ENCODE results near the gene PCNT.

PCNT gene

DNA sequence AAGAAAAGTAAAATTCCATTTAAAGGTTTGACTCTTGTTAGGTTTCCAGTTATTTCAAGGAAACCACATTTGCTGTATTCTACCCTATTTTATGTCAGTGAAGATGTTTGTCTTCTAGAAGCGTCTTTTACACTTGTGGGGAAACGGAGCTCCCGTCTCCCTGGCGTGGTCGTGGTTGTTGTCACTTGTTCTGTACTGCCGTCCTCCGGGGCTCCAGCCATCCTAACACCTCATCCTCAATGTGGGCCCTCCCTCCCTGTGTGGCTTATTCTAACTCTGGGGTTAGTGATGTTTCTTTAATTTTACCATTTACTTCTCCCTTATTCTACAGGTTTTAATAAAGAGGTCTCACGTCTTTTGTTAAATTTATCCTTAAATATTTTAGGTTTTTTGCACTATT is 82.0 kb downstream of the PCNT start:
- H3K4me3 ChIP-seq (ENCODE audit: low read length), result no peak overlapping the region
- H3K9me3 ChIP-seq (ENCODE audit: insufficient read depth, low read depth, low read length), result no peaks in the 10 kb centered on the region
- H3K9ac ChIP-seq (ENCODE audit: low read depth, low read length), result no peak overlapping the region
- H3K4me1 ChIP-seq (ENCODE audit: insufficient read depth, low read length), result peaks cover 1% of the 10 kb centered on the region; the same call in 1 of the 2 replicates
- H3K27me3 ChIP-seq (ENCODE audit: insufficient read depth, low read length), result no peaks in the 10 kb centered on the region
- no peak overlapping the region for H3K27ac ChIP-seq (ENCODE audit: low read length)
- H3K36me3 ChIP-seq (ENCODE audit: insufficient read depth, low read depth, low read length), result peaks cover 37% of the 10 kb centered on the region

GRCh38 chr21:46409641-46410406 is 85.9 kb downstream of the PCNT start:
- Histone ChIP-seq H3K9me3 (ENCODE audit: insufficient read depth, low read depth, low read length) (no peaks in the 10 kb centered on the region), H3K9ac (ENCODE audit: low read depth, low read length) (peak overlapping the region; percentile 49; the same call in 1 of the 2 replicates), H3K4me1 (ENCODE audit: insufficient read depth, low read length) (peaks cover 3% of the 10 kb centered on the region; the same call in 1 of the 2 replicates), H3K4me3 (ENCODE audit: low read length) (no peak overlapping the region), H3K27me3 (ENCODE audit: insufficient read depth, low read length) (no peaks in the 10 kb centered on the region), H3K27ac (ENCODE audit: low read length) (no peak overlapping the region), H3K36me3 (ENCODE audit: insufficient read depth, low read depth, low read length) (peaks cover 32% of the 10 kb centered on the region)

DNA sequence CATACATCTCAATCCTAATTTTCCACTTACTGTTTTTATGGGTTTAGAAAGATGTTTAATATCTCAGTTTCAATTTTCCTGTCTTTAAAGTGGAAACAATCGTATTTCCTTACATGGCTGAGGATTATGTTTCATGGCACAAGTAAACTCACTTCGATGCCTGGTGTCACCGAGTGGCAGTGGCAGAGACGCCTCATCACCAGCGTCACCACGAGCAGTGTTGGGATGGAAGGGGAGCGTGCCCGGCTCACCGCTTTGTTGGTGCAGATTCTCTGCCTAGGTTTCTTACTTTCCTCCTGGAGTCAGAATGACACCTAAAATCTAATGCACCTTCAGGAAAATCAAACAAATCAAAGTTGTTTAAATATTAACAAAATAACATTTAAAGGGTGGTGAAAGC is 86.6 kb downstream of the PCNT start:
- Histone ChIP-seq H3K36me3 (ENCODE audit: insufficient read depth, low read depth, low read length) (peaks cover 31% of the 10 kb centered on the region), H3K27ac (ENCODE audit: low read length) (no peak overlapping the region), H3K4me1 (ENCODE audit: insufficient read depth, low read length) (peaks cover 3% of the 10 kb centered on the region; the same call in 1 of the 2 replicates), H3K27me3 (ENCODE audit: insufficient read depth, low read length) (no peaks in the 10 kb centered on the region), H3K4me3 (ENCODE audit: low read length) (no peak overlapping the region), H3K9me3 (ENCODE audit: insufficient read depth, low read depth, low read length) (no peaks in the 10 kb centered on the region), H3K9ac (ENCODE audit: low read depth, low read length) (peak overlapping the region; percentile 49; the same call in 1 of the 2 replicates)

- no peaks in the 10 kb centered on the region for H3K9me3 ChIP-seq (ENCODE audit: insufficient read depth, low read depth, low read length)
- peaks cover 38% of the 10 kb centered on the region for H3K36me3 ChIP-seq (ENCODE audit: insufficient read depth, low read depth, low read length)
- peak overlapping the region; percentile 49; the same call in 1 of the 2 replicates for H3K9ac ChIP-seq (ENCODE audit: low read depth, low read length)
- peaks cover 3% of the 10 kb centered on the region; the same call in 1 of the 2 replicates for H3K4me1 ChIP-seq (ENCODE audit: insufficient read depth, low read length)
- H3K4me3 ChIP-seq (ENCODE audit: low read length), result no peak overlapping the region
- H3K27ac ChIP-seq (ENCODE audit: low read length), result peak overlapping the region; percentile 67
- no peaks in the 10 kb centered on the region for H3K27me3 ChIP-seq (ENCODE audit: insufficient read depth, low read length)
Observed at GRCh38 chr21:46411236-46411635, 87.3 kb downstream of the PCNT start.

GRCh38 chr21:46411691-46412090 is 87.7 kb downstream of the PCNT start:
- peaks cover 40% of the 10 kb centered on the region for H3K36me3 ChIP-seq (ENCODE audit: insufficient read depth, low read depth, low read length)
- H3K9me3 ChIP-seq (ENCODE audit: insufficient read depth, low read depth, low read length), result no peaks in the 10 kb centered on the region
- peaks cover 3% of the 10 kb centered on the region; the same call in 1 of the 2 replicates for H3K4me1 ChIP-seq (ENCODE audit: insufficient read depth, low read length)
- H3K4me3 ChIP-seq (ENCODE audit: low read length), result no peak overlapping the region
- H3K27ac ChIP-seq (ENCODE audit: low read length), result no peak overlapping the region
- no peaks in the 10 kb centered on the region for H3K27me3 ChIP-seq (ENCODE audit: insufficient read depth, low read length)
- no peak overlapping the region for H3K9ac ChIP-seq (ENCODE audit: low read depth, low read length)

DNA sequence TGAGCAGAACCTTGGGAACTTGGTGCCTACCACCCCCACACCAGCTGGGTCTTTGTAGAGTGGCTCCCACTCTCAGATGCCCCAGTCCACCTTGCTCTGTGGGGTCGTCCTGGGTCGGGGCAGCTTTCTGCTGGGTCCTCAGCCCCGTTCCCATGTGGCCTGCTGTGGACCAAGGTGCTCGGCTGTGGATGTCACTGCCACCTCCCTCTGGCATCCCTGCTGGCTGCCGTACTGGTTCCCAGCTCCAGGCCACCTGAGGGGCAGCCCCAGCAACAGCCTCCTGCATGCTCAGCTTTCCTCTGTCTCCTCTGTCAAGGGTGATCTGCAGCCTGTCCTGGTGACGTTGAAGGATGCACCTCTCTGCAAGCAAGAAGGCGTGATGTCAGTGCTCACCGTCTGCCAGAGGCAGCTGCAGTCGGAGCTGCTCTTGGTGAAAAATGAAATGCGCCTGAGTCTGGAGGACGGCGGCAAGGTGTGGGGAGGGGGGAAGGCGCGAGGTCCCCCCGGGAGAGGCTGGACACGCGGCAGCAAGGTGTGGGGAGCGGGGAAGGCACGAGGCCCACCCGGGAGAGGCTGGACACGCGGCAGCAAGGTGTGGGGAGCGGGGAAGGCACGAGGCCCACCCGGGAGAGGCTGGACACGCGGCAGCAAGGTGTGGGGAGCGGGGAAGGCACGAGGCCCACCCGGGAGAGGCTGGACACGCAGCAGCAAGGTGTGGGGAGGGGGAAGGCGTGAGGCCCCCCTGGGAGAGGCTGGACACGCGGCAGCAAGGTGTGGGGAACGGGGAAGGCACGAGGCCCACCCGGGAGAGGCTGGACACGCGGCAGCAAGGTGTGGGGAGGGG is 88.8 kb downstream of the PCNT start:
- Histone ChIP-seq H3K36me3 (ENCODE audit: insufficient read depth, low read depth, low read length) (peaks cover 44% of the 10 kb centered on the region), H3K9ac (ENCODE audit: low read depth, low read length) (no peak overlapping the region), H3K27ac (ENCODE audit: low read length) (no peak overlapping the region), H3K9me3 (ENCODE audit: insufficient read depth, low read depth, low read length) (no peaks in the 10 kb centered on the region), H3K27me3 (ENCODE audit: insufficient read depth, low read length) (no peaks in the 10 kb centered on the region), H3K4me1 (ENCODE audit: insufficient read depth, low read length) (peaks cover 3% of the 10 kb centered on the region; the same call in 1 of the 2 replicates), H3K4me3 (ENCODE audit: low read length) (no peak overlapping the region)

DNA sequence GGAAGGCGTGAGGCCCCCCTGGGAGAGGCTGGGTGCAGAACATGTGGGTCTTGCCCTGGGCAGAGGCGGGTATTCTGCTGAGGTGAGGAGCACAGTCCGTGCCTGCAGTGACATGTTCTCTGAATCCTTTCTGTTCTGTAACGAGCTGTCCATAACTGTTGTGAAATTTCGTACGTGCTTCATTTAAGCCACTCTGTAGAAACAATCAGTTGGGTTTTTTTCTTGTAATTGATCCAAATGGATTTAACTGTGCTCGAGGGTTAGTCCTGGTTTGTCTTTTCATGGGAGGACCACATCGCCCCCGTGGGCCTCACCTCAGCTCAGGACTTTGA is 89.4 kb downstream of the PCNT start:
- H3K9me3 ChIP-seq (ENCODE audit: insufficient read depth, low read depth, low read length), result no peaks in the 10 kb centered on the region
- H3K36me3 ChIP-seq (ENCODE audit: insufficient read depth, low read depth, low read length), result peaks cover 46% of the 10 kb centered on the region
- H3K9ac ChIP-seq (ENCODE audit: low read depth, low read length), result no peak overlapping the region
- peaks cover 3% of the 10 kb centered on the region; the same call in 1 of the 2 replicates for H3K4me1 ChIP-seq (ENCODE audit: insufficient read depth, low read length)
- no peak overlapping the region for H3K4me3 ChIP-seq (ENCODE audit: low read length)
- H3K27ac ChIP-seq (ENCODE audit: low read length), result no peak overlapping the region
- H3K27me3 ChIP-seq (ENCODE audit: insufficient read depth, low read length), result no peaks in the 10 kb centered on the region

DNA sequence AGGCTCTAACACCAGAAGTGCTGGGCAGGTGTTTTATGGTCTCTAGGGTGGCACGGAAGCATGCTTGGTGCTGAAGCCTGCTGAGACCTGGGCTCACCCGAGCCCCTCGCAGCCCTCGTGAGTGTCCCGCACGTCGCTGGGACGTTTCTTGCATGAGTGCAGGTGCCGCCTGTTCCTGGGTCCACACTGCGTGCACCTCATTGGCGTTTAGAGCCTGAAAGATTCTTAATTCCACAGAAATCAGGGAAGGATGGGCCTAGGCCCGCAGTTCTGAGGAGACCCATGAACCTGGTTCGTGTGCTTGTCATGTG is 91.0 kb downstream of the PCNT start:
- Histone ChIP-seq H3K4me3 (ENCODE audit: low read length) (no peak overlapping the region), H3K36me3 (ENCODE audit: insufficient read depth, low read depth, low read length) (peaks cover 56% of the 10 kb centered on the region), H3K4me1 (ENCODE audit: insufficient read depth, low read length) (peaks cover 3% of the 10 kb centered on the region; the same call in 1 of the 2 replicates), H3K9ac (ENCODE audit: low read depth, low read length) (no peak overlapping the region), H3K9me3 (ENCODE audit: insufficient read depth, low read depth, low read length) (no peaks in the 10 kb centered on the region), H3K27me3 (ENCODE audit: insufficient read depth, low read length) (no peaks in the 10 kb centered on the region), H3K27ac (ENCODE audit: low read length) (no peak overlapping the region)

- H3K36me3 ChIP-seq (ENCODE audit: insufficient read depth, low read depth, low read length), result peaks cover 59% of the 10 kb centered on the region
Observed at GRCh38 chr21:46416551-46416950, 92.6 kb downstream of the PCNT start.

GRCh38 chr21:46418265-46418946 is 94.5 kb downstream of the PCNT start:
- H3K36me3 ChIP-seq (ENCODE audit: insufficient read depth, low read depth, low read length), result peaks cover 57% of the 10 kb centered on the region
- H3K9me3 ChIP-seq (ENCODE audit: insufficient read depth, low read depth, low read length), result no peaks in the 10 kb centered on the region
- H3K4me1 ChIP-seq (ENCODE audit: insufficient read depth, low read length), result peaks cover 5% of the 10 kb centered on the region; the same call in 1 of the 2 replicates
- H3K4me3 ChIP-seq (ENCODE audit: low read length), result no peak overlapping the region
- no peak overlapping the region for H3K27ac ChIP-seq (ENCODE audit: low read length)
- H3K9ac ChIP-seq (ENCODE audit: low read depth, low read length), result no peak overlapping the region
- H3K27me3 ChIP-seq (ENCODE audit: insufficient read depth, low read length), result no peaks in the 10 kb centered on the region

More at GRCh38 chr21:46416551-46416950, 92.6 kb downstream of the PCNT start:
- Histone ChIP-seq H3K4me1 (ENCODE audit: insufficient read depth, low read length) (no peaks in the 10 kb centered on the region), H3K4me3 (ENCODE audit: low read length) (no peak overlapping the region), H3K9ac (ENCODE audit: low read depth, low read length) (no peak overlapping the region), H3K27ac (ENCODE audit: low read length) (no peak overlapping the region), H3K27me3 (ENCODE audit: insufficient read depth, low read length) (no peaks in the 10 kb centered on the region), H3K9me3 (ENCODE audit: insufficient read depth, low read depth, low read length) (no peaks in the 10 kb centered on the region)

- H3K4me1 ChIP-seq (ENCODE audit: insufficient read depth, low read length), result peaks cover 10% of the 10 kb centered on the region; the same call in 1 of the 2 replicates
- H3K4me3 ChIP-seq (ENCODE audit: low read length), result no peak overlapping the region
- no peak overlapping the region for H3K9ac ChIP-seq (ENCODE audit: low read depth, low read length)
- no peak overlapping the region for H3K27ac ChIP-seq (ENCODE audit: low read length)
- peaks cover 52% of the 10 kb centered on the region for H3K36me3 ChIP-seq (ENCODE audit: insufficient read depth, low read depth, low read length)
- no peaks in the 10 kb centered on the region for H3K27me3 ChIP-seq (ENCODE audit: insufficient read depth, low read length)
- no peaks in the 10 kb centered on the region for H3K9me3 ChIP-seq (ENCODE audit: insufficient read depth, low read depth, low read length)
Observed at GRCh38 chr21:46420241-46421190, 96.6 kb downstream of the PCNT start.

Data from iPS-20b (cell line).